Stimulated activated CD4-positive, alpha-beta T cell treated with anti-CD3 and anti-CD28 coated beads, TNF-alpha, amount 100 ng/mL, for 24 hours (primary cell): ENCODE results near the gene GCH1.

Experiments
- DNase-seq, 3 experiments: peaks; one replicate each; pipeline ENCODE4 v3.0.0-alpha.2; 2020; ENCODE audit warnings: low read depth in 3 of 3

The GCH1 gene

DNA sequence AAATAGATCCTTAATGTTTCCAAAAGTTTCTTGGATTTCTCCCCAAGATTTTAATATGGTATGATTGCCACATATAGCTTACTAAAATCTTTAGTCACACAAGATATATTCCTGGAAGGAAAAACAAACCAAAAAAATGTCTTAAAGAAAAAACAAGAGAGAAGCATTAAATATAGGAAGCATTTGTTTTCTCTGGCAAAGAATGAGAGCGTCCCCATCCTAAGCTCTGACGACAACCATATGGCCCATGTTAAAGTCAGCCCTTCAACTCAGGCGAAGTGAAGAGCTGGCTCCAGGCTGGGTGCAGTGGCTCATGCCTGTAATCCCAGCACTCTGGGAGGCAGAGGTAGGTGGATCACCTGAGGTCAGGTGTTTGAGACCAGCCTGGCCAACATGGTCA lies 35.6 kb downstream of the GCH1 start:
- DNase-seq = no peak

GRCh38 chr14:54866588-54866987 lies 36.0 kb downstream of the GCH1 start:
- no peak for DNase-seq

GRCh38 chr14:54864526-54864925 lies 38.1 kb downstream of the GCH1 start:
- DNase-seq = no peak

DNA sequence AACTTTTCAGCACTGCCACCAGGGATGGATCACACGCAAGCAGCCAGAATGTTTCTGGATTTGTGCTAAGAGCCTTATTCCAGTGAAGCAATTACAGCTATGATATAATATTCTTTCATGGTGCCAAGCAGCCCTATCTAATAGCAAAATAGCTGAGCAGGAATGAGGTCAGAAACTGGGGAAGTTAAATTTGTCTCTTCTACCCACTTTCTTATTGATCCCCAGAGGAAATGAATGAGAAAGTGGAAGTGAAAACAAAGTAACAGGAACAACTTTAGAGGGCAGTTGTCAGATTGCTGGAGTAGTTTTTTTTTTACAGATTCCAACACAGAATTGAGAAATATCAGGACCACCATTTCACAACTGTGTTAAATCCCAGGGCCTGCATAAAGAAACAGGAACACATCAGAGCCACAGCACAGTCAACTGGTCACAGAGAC lies 44.8 kb downstream of the GCH1 start:
- no peak for DNase-seq

DNA sequence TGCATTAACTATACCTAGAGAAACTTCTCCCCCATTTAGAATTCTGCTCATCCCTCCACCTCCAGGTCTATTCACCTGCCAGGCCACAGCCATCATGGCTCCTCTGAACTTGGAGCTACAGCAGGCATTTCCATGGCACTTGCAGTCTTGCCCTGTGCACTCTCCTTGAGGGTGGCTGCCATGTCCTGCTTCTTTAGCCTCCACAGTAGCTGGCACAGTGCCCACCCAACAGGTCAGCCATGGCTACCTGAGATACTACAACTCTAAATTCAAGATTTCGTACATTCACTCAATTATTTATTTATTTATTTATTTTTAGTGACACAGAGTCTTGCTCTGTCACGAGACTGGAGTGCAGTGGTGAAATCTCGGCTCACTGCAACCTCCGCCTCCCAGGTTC lies 46.5 kb downstream of the GCH1 start:
- DNase-seq = no peak

GRCh38 chr14:54854181-54854580 lies 48.4 kb downstream of the GCH1 start:
- no peak for DNase-seq

GRCh38 chr14:54853339-54853738 lies 49.3 kb downstream of the GCH1 start:
- no peak for DNase-seq

DNA sequence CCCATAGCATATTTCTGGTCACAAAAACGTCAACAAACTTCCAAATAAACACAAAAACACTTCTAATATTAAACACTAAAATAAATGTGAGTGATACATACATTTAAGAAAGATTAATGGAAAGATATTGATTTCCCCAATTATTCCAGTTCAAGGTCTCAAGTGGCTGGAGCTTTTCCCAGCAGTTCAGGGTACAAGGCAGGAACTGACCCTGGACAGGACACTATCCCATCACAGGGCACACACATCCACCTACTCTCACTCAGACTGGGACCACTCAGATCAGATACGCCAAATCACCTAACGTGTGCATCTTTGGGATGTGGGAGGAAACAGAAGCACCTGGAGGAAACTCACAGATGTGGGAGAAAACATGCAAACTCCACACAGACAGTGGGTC lies 50.4 kb downstream of the GCH1 start:
- DNase-seq = no peak

- no peak for DNase-seq
Measured at GRCh38 chr14:54848910-54849309, 53.7 kb downstream of the GCH1 start.

DNA sequence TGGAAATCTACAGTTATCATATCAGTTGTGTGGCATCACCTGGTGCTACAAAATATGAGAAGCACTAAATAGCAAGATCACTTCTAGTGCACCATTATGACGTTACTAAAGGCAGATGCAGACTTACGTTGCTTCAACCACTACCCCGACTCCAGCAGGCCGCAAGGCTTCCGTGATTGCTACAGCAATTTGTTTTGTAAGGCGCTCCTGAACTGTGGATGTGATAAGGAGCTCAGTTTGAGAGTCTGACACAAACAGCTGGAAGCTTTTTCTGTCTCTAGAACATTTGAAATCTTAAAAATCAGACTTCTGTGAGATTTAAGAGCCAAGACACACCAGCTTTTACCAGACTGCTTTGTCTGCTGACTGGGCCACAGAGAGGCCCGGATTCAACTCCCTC lies 57.0 kb downstream of the GCH1 start:
- DNase-seq = no peak

- DNase-seq = no peak
Measured at GRCh38 chr14:54844479-54844878, 58.1 kb downstream of the GCH1 start.

- DNase-seq = no peak
Measured at GRCh38 chr14:54840798-54841197, 61.8 kb downstream of the GCH1 start.

DNA sequence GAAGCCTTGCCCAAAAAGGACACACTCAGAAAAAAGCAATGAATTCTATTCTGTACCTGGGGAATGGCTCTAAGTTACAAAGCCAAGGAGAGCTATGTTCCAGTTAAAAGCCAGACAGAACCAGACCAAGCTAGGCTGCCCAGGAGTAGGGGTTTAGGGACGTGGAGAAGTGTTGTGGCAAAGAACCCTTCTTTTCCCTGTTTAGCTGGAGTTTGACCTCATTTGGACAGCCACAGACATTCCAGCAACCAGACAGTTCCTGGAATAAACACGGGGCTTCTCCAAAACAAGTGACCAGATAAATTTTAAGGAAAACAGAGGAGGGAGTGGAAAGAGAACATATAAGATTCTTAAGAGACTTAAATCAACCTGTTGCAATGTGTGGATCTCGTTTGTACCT lies 62.3 kb downstream of the GCH1 start:
- DNase-seq = no peak

- no peak for DNase-seq
Measured at GRCh38 chr14:54839701-54840119, 62.9 kb downstream of the GCH1 start.

DNA sequence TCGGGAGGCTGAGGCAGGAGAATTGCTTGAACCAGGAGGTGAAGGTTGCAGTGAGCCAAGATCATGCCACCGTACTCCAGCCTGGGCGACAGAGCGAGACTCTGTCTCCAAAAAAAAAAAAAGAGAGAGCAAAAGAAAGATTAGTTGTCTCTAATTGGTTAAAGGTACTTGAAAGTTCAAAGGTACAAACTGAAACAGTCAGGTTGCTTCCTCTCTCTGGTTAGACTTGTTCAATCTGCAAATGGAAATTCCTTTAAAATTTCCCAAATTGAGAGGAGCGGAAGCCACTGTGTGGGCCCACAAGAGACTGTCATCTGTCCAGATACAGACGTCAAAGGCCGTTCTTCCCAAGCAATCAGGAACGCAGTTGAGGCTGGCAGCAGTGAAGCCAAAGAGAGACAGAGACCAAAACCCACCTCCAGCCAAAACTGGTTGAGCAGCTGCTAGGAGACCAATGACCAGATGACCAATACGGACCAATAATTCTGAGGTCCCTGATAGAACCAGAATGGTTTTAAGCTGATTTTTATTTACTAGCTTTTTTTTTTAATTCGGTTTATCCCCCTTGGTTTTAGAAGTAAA lies 63.6 kb downstream of the GCH1 start:
- DNase-seq = no peak

DNA sequence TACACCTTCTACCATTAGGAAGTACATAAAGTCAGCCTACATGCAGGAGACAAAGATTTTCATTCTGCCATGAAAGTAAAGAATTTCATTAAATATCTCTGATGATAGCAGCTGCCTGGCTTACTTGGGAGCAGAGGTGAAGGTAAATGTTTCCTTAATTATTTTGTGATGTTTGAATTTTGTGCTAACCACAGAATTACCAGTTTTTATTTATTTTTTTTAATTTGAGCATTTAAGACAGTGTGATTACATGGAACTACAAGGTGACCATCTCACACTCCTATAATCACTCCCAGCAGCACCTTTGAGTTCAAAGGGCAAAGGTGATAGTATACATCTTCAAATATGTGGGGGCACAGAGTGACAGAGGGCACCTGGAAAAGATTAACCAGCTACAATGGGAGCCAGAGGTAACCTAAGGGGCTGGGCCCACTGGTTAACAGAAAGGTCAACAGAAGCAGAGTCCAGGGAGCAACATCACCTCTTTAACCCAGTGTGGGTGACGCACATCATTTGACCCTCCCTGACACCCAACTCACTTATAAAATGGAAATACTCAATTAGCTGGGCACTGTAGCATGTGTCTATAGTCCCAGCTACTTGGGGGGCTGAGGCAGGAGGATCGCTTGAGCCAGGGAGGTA lies 65.0 kb downstream of the GCH1 start:
- no peak for DNase-seq

DNA sequence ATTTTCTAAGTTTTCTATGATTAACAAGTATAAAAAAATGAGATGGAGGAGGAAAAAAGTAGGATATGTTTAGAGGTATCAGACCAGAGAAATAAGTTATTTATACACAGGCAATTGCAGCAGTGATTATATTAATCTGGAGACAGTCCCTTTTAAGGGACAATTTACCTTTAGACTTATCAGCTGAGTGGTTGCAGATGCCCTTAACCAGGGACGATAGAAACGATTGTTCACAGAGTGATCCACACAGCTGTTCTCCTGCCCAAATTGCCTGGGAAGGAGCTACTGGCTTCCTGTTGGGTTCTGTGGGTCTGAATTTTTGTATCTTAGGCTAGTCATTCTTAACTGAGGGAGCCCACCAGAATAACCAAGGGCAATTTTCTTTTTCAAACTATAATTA lies 66.4 kb downstream of the GCH1 start:
- no peak for DNase-seq

DNA sequence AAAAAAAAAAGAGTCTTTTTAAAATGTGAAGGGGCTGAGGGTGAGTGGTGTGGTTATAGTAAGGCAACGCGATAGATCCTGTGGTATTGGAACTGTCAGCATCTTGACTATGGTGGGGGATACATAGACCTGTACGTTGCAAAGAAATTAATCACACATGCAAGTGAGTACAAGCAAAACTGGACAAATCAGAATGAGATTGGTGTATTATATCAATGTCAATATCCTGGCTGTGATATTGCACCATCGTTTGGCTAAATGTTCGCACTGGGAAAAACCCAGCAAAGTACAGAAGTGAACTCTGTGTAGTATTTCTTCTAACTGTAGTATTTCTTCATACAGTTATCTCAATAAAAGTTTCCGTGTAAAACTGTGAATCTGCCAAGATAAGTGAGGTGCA lies 67.9 kb downstream of the GCH1 start:
- DNase-seq = no peak

GRCh38 chr14:54834081-54834480 lies 68.5 kb downstream of the GCH1 start:
- no peak for DNase-seq

DNA sequence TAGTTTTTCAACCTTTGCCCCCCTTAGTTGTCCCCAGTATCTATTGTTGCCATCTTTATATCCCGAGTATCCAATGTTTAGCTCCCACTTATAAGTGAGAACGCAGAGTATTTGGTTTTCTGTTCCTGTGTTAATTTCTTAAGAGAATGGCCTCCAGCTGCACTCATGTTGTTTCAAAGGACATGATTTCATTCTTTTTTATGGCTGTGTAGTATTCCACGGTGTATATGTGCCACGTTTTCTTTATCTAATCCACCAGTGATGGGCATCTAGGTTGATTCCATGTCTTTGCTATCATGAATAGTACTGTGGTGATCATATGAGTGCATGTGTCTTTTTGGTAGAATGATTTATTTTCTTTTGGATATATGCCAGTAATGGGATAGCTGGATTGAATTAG lies 72.0 kb downstream of the GCH1 start:
- no peak for DNase-seq

DNA sequence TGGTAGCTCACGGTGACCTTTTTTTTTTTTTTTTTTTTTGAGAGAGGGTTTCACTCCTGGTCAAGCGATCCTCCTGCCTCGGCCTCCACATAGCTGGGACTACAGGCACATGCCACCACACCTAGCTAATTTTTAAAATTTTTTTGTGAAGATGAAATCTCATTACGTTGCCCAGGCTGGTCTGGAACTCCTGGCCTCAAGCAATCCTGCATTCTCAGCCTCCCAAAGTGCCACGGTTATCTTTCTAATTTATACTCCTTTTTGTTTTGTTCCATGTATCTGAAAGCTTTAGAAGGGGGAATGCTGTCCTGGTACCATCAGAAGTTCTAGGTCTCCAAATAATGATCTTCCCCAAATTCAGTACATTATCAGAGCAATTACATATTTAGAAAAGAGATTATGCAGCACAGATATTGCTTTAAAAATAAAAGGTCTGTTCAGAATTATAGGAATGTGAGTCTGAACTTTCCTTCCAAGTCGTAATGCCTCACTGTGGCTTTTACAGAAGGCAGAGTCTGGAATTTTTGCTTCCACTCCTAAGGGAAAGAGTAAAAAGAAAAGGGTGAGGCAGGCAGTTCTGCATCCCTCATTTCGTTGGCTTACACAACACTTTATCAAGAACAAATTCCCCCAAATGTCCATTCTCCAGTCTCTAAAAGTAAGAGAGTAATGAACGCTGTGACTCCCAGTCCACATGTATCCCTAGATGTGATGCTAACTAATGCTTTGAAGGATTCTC lies 73.0 kb downstream of the GCH1 start:
- DNase-seq = no peak

GRCh38 chr14:54828037-54828436 lies 74.6 kb downstream of the GCH1 start:
- no peak for DNase-seq
